UCSD-AML1 (cell line): ENCODE data around the gene RBM22.

ENCODE experiments used
- DNase-seq: peaks from one replicate; lab custom pipeline; 2025; ENCODE audit not compliant: unreplicated experiment; lab: John Stamatoyannopoulos, UW

Gene RBM22

GRCh38 chr5:150672884-150673275, 28.0 kb downstream of the RBM22 start:
- DNase-seq = no peak

- DNase-seq = peak; percentile 69
Observed at GRCh38 chr5:150672237-150672883, 28.5 kb downstream of the RBM22 start.

- peak; percentile 66 for DNase-seq
Observed at GRCh38 chr5:150671509-150672236, 29.2 kb downstream of the RBM22 start.

DNA sequence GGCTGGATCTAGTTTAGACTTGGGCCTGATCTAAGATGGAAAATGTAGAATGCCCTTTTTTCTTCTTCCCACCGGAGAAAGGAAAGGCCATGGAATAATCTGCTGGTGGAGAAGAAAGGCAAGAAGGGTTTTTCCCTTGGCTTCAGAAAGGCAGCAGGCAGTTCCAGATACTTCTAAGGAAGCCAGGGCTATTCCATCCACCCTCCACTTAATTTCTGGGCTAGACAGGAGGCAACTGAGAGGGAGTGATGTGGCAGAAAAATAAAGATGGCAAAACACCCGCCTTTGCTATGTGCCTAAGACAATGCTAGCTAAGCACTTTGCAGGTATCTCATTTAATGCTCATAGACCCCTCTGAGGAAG, 29.9 kb downstream of the RBM22 start:
- no peak for DNase-seq

DNA sequence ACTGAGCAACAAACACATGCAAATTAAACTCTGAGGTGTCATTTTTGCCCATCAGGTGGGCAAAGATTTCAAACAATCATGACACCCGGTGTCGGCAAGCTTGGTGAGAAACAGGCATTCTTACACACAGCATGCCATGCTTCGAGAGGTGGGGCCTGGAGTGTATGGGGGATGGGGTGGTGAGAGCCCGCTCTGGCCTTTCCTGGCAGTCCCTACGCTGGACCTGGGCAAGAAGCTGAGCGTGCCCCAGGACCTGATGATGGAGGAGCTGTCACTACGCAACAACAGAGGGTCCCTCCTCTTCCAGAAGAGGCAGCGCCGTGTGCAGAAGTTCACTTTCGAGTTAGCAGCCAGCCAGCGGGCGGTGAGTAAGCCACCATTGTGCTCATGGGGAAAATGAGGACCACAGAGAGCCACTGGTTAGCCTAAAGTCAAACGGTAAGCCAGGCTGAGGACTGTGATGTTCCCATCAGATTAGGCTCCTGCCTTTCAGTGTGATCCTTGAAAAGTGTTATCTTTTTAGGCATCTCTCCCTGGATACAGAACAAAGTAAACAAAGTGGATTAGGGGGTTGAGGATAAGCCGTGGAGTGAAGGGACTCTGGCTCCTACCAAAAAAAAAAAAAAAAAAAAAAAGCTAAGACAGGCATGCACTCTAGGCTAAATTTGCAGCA, 30.5 kb downstream of the RBM22 start:
- DNase-seq = no peak

DNA sequence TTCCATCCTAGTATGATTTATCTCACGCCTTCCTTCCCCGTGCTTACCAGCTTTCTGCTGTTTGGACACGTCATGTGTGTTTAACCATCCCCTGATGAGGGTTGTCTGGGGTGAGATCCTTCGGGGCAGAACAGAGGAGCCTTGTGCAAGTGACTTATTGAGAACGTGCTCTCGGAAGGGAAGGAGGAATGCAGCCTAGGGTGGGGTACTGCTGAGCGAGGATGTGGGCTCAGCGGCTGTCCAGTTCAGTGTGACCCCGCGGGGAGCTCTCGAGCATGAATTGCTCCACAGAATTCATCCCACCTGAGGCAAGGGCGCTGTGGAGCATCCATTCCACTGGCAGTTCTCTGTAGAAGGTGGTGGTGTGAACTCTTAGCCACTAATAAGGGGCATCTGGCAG, 35.8 kb downstream of the RBM22 start:
- DNase-seq = no peak

DNA sequence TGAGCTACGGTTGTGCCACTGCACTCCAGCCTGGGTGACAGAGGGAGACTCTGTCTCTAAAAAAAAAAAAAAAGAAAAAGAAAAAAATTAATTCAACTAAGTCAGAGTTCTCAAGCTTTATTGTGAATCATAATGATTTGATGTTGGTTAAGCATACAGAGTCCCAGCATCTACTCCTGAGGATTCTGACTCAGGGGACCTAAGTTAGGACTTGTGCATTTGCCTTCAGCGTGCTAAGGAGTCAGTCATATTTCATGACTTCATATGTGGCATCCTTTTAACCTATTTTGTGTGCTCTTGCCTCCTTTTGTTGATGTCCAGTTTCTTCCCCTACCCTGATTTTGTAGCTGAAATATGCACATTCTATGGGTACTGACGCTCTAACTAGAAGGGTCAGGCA, 36.9 kb downstream of the RBM22 start:
- DNase-seq = no peak

DNA sequence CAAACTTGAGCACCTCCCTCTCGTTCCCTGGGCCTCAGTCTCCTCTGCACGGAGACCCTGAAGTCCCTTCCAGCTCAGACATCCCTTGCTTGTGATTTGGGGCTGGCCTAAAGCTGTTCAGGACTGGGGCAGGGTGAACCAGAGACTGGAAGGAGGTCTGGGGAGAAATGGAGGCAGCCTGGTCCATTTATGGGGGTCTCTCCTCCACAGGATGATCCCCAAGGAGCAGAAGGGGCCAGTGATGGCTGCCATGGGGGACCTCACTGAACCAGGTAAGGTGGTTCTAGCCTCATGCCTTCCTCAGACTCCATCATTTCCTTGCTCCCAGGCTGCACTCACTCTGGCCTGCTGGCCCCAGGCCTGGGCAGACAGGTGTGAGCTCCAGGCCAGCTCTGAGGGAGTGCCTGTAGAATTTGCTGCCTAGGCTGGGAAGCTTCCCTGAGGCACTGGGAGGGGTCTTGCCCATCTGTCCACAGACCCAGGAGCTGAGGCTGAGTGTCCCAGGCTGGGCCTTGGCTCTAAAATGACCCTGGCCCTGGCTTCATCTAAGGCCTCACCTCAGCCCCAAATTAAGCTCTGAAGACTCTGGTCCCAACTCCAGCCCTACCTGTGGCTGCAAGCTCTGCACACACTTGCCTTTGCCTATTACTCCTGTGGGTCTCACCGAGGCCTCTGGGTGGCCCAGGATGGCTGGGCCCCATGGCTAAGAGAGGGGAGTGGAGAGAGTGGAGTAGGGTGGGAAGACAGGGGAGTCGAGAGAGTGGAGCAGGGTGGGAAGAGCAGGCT, 37.9 kb downstream of the RBM22 start:
- DNase-seq = no peak

DNA sequence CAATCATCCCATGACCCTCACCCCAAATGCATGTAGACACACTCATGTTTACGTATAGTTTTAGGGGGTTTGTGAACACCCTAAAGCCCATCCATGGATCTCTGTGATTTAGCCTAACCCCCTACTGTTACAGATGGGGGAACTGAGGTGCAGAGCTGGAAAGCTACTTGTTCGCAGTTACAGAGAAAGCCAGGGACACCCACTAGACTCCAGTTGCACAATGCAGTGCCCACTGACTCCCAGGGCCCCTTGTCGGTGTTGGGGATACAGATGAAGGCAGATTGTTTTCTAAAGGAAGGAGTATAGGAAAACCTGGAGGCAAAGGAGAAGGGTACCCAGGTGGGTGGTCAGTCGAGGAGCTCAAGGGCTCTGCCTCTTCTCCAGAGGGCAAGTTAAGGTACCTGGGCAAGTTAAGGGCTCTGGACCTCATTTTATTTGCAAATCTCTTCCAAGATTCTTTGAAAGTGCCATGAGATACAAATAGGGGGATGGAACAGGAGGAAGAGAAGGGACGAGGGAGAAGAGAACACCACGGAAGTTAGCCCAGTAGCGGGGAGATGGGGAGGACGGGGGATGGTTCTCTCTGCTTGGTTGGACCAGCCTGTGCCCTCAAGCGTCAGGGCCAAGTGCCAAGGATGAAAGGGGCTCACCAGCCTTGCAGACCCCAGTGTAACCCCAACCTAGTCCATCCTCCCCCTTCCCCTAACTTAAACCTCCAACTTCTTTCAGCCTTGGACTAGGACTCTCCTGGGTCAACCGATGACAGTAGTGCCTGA, 38.9 kb downstream of the RBM22 start:
- no peak for DNase-seq

- no peak for DNase-seq
Observed at GRCh38 chr5:150661086-150661485, 39.8 kb downstream of the RBM22 start, which contains the start of gene MYOZ3. TSS of gene MYOZ3 (plus strand) at chr5:150661251. CDS start at chr5:150662942, 1,691 bp downstream.

GRCh38 chr5:150660108-150660831, 40.6 kb downstream of the RBM22 start:
- no peak for DNase-seq

DNA sequence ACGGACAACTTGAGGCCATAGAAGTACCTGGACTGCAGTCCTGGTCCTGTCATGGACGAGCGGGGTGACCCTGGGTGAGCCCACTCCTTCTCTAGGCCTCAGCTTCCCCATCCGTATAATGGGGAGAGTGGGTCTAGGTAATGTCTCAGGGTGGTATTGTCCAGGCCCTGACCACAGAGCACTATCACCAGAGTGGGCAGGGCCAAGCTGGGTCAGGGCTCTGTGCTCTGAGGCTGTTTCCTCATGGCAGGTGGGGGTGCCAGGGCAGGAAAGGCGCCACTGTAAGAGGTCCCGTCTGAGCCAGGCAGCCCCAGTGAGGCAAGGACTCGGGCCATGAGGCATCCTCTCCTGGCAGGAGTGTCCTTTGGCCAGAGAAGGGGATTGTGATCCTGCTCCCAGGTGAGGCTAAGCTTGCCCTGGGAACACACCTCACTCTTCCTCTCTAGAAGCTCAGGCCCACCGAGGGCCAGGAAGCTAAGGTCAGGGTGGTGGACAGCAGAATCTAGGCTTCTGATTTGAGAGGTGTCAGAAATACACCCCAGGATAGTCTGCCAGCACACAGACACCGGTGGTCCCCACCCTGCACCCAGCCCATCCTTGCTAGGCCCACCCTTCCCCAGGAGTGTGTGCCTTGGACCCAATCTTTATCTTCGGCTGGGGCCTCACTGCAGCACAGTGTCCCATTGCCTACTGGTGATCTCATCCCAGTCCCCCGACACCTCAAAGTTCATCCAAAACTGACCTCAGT, 41.3 kb downstream of the RBM22 start:
- no peak for DNase-seq

DNA sequence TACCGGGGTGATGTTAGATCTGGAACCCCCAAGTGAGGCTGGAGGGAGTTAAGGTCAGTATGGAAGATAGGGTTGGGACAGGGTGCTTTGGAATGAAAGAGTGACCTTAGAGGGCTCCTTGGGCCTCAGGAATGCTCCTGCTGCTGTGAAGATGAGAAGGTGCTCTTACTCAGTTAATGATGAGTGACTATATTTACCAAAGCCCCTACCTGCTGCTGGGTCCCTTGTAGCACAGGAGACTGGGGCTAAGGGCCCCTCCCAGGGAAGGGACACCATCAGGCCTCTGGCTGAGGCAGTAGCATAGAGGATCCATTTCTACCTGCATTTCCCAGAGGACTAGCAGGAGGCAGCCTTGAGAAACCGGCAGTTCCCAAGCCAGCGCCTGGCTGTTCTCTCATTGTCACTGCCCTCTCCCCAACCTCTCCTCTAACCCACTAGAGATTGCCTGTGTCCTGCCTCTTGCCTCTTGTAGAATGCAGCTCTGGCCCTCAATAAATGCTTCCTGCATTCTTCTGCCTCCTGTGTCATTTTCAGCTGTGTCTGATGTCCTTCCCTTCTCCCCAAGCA, 42.1 kb downstream of the RBM22 start:
- no peak for DNase-seq

DNA sequence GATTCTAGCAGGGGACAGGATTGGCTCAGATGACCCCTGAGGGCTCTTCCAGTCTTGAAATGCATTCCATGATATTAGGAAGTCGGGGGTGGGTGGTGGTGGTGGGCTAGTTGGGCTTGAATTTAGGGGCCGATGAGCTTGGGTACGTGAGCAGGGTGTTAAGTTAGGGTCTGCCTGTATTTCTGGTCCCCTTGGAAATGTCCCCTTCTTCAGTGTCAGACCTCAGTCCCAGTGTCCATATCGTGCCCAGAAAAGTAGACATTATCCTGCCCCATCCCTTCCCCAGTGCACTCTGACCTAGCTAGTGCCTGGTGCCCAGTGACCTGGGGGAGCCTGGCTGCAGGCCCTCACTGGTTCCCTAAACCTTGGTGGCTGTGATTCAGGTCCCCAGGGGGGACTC, 42.7 kb downstream of the RBM22 start:
- DNase-seq = no peak

DNA sequence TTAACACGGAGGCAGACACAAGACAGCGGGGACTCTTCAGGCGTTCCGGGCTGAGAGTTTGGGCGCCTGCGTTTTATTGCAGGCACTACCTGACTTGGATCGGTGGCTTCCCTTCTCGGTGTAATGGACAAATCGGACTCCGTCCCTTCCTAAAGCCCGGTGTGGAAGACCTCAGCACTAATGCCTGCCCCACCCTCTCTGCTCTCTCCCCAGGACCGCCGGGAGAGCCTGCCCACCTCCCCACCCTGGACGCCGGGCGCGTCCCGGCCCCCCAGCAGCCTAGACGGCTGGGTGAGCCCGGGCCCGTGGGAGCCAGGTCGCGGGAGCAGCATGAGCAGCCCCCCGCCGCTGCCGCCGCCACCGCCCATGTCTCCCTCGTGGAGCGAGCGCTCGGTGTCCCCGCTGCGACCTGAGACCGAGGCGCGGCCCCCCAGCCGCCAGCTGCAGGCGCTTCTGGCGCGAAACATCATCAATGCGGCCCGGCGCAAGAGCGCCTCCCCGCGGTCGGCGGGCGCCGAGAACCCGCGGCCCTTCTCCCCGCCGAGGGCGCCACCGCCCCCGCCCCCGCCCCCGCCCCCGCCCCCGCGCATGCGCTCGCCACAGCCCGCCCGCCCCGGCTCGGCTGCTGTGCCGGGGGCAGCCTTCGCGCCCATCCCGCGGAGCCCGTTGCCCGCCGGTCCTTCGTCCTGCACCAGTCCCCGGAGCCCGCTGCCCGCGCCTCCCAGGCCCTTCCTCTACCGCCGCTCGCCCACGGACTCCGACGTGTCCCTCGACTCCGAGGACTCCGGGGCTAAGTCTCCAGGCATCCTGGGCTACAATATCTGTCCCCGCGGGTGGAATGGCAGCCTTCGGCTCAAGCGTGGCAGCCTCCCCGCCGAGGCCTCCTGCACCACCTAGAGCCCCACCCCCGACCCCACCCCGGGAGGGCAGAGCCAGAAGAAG, 44.4 kb downstream of the RBM22 start:
- peak; percentile 74 for DNase-seq

- DNase-seq = no peak
Observed at GRCh38 chr5:150655221-150655620, 45.6 kb downstream of the RBM22 start.

DNA sequence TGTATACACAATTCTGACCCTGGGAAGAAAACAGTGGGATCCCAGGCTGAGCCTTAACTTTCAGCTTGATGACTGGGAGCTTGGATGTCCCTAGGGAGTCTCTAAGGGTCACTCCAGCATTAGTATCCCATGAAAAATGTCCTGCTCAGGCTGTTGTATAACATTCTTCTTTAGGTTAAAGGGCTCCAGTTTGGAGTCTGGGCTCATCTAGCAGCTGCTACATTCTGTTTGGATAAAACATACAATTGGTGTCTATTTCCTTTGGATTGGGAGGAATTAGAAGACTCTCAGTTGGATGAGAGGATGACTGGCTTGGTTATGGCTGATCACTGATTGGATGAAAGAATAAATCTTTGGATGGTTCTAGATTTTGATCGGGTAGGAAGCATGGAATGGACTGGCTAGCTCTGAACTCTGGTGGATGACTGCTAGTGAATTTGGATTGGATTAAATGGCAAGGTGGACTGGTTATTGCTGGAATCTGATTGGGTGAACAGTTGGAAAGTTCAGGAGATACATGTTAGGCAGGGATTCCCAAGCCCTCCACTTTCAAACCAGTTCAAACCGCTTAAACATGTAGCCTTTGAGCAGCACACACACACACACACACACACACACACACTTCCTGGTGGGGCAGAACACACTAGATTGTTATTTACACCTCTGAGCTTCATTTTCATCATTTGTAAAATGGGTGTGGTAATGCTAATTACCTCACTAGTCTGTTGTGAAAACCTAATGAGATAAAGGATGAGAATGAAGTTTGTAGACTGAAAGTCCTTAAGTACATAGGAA, 46.9 kb downstream of the RBM22 start:
- DNase-seq = no peak
